ENCODE results near the gene MYO15A.

DNA sequence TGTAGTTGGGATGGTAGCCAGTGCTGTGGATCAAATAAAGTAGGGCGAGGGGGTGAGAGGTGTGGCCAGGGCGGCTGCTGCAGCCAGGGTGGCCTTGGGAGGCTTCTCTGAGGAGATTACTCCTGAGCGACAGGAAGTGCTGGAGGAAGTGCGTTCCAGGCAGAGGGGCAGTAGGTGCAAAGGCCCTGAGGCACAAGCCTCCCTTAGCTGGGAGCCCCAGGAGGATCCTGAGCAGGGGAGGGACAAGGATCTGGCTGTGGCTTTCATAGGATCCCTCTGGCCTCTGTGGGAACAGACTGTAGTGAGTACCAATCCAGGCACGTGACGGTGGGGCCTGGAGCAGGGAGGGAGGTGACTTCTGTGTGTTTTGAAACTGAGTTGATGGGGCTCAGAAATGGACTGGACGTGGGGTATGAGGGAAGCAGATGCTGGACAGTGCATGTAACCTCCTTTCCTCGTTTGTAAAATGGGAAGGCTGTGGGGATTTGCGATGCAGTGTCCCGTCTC is 119.7 kb downstream of the MYO15A start:
- TF ChIP-seq, protein P1, sequence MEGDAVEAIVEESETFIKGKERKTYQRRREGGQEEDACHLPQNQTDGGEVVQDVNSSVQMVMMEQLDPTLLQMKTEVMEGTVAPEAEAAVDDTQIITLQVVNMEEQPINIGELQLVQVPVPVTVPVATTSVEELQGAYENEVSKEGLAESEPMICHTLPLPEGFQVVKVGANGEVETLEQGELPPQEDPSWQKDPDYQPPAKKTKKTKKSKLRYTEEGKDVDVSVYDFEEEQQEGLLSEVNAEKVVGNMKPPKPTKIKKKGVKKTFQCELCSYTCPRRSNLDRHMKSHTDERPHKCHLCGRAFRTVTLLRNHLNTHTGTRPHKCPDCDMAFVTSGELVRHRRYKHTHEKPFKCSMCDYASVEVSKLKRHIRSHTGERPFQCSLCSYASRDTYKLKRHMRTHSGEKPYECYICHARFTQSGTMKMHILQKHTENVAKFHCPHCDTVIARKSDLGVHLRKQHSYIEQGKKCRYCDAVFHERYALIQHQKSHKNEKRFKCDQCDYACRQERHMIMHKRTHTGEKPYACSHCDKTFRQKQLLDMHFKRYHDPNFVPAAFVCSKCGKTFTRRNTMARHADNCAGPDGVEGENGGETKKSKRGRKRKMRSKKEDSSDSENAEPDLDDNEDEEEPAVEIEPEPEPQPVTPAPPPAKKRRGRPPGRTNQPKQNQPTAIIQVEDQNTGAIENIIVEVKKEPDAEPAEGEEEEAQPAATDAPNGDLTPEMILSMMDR (IDR thresholded peaks at IDR 0.05) = no peak
- no peak for TF ChIP-seq ZFX (IDR thresholded peaks at IDR 0.05; ENCODE audit: borderline replicate concordance)

All from 22Rv1 (cell line).